ENCODE measurements around the gene IKZF1.

IKZF1 gene

GRCh38 chr7:50304129-50304910 is at the start of gene IKZF1:
IKZF1 (plus strand) TSS chr7:50304716; CDS start chr7:50319062, 14,346 bp downstream.
- DNase-seq (ENCODE audit: low read depth, low spot score) = no peak
- no CpG with 5 or more reads among the region's 107 CpGs for WGBS (ENCODE audit: insufficient coverage, insufficient read length)
- Histone ChIP-seq H3K27me3 (ENCODE audit: control insufficient read depth, insufficient read depth, low read length) (peaks cover 25% of the 10 kb centered on the region), H3K9me3 (ENCODE audit: control insufficient read depth, insufficient read depth, low read length) (no peaks in the 10 kb centered on the region), H3K27ac (ENCODE audit: low read length) (no peak within 1 kb of the TSS), H3K36me3 (ENCODE audit: control insufficient read depth, insufficient read depth, low read length) (no peaks in the 10 kb centered on the region), H3K4me3 (ENCODE audit: low read length) (peak within 1 kb of the TSS; percentile 95), H3K4me1 (ENCODE audit: control insufficient read depth, insufficient read depth, low read length) (peaks cover 2% of the 10 kb centered on the region)

GRCh38 chr7:50261593-50261992 is 42.9 kb upstream of the IKZF1 start:
- H3K9me3 ChIP-seq (ENCODE audit: control insufficient read depth, insufficient read depth, low read length) = no peaks in the 10 kb centered on the region
- H3K27me3 ChIP-seq (ENCODE audit: control insufficient read depth, insufficient read depth, low read length) = no peaks in the 10 kb centered on the region
- DNase-seq (ENCODE audit: low read depth, low spot score) = no peak
- no peak overlapping the region for H3K27ac ChIP-seq (ENCODE audit: low read length)
- no peak overlapping the region for H3K4me3 ChIP-seq (ENCODE audit: low read length)
- 0 out of 2 replicates have a peak, but pooled peaks cover 2% of the 10 kb centered on the region for H3K4me1 ChIP-seq (ENCODE audit: control insufficient read depth, insufficient read depth, low read length)
- no CpG with 5 or more reads among the region's 1 CpG for WGBS (ENCODE audit: insufficient coverage, insufficient read length)
- no peaks in the 10 kb centered on the region for H3K36me3 ChIP-seq (ENCODE audit: control insufficient read depth, insufficient read depth, low read length)

GRCh38 chr7:50262446-50262845 is 42.1 kb upstream of the IKZF1 start:
- no peak for DNase-seq (ENCODE audit: low read depth, low spot score)
- no peak overlapping the region for H3K27ac ChIP-seq (ENCODE audit: low read length)
- H3K4me1 ChIP-seq (ENCODE audit: control insufficient read depth, insufficient read depth, low read length) = peaks cover 2% of the 10 kb centered on the region; the same call in 1 of the 2 replicates
- H3K4me3 ChIP-seq (ENCODE audit: low read length) = no peak overlapping the region
- WGBS (ENCODE audit: insufficient coverage, insufficient read length) = no CpG with 5 or more reads among the region's 2 CpGs
- no peaks in the 10 kb centered on the region for H3K36me3 ChIP-seq (ENCODE audit: control insufficient read depth, insufficient read depth, low read length)
- no peaks in the 10 kb centered on the region for H3K9me3 ChIP-seq (ENCODE audit: control insufficient read depth, insufficient read depth, low read length)
- H3K27me3 ChIP-seq (ENCODE audit: control insufficient read depth, insufficient read depth, low read length) = no peaks in the 10 kb centered on the region

- H3K4me1 ChIP-seq (ENCODE audit: control insufficient read depth, insufficient read depth, low read length) = peaks cover 2% of the 10 kb centered on the region; the same call in 1 of the 2 replicates
- no peaks in the 10 kb centered on the region for H3K9me3 ChIP-seq (ENCODE audit: control insufficient read depth, insufficient read depth, low read length)
- WGBS (ENCODE audit: insufficient coverage, insufficient read length) = no CpG with 5 or more reads among the region's 1 CpG
- no peak overlapping the region for H3K4me3 ChIP-seq (ENCODE audit: low read length)
- H3K27me3 ChIP-seq (ENCODE audit: control insufficient read depth, insufficient read depth, low read length) = no peaks in the 10 kb centered on the region
- no peaks in the 10 kb centered on the region for H3K36me3 ChIP-seq (ENCODE audit: control insufficient read depth, insufficient read depth, low read length)
- DNase-seq (ENCODE audit: low read depth, low spot score) = no peak
- H3K27ac ChIP-seq (ENCODE audit: low read length) = no peak overlapping the region
Observed at GRCh38 chr7:50262916-50263690, 41.4 kb upstream of the IKZF1 start.

GRCh38 chr7:50264908-50265307 is 39.6 kb upstream of the IKZF1 start:
- H3K36me3 ChIP-seq (ENCODE audit: control insufficient read depth, insufficient read depth, low read length) = no peaks in the 10 kb centered on the region
- H3K27ac ChIP-seq (ENCODE audit: low read length) = no peak overlapping the region
- H3K9me3 ChIP-seq (ENCODE audit: control insufficient read depth, insufficient read depth, low read length) = no peaks in the 10 kb centered on the region
- H3K4me3 ChIP-seq (ENCODE audit: low read length) = no peak overlapping the region
- no CpG with 5 or more reads among the region's 3 CpGs for WGBS (ENCODE audit: insufficient coverage, insufficient read length)
- no peak for DNase-seq (ENCODE audit: low read depth, low spot score)
- H3K4me1 ChIP-seq (ENCODE audit: control insufficient read depth, insufficient read depth, low read length) = peaks cover 2% of the 10 kb centered on the region; the same call in 1 of the 2 replicates
- no peaks in the 10 kb centered on the region for H3K27me3 ChIP-seq (ENCODE audit: control insufficient read depth, insufficient read depth, low read length)

- Histone ChIP-seq H3K4me1 (ENCODE audit: control insufficient read depth, insufficient read depth, low read length) (peaks cover 2% of the 10 kb centered on the region; the same call in 1 of the 2 replicates), H3K27me3 (ENCODE audit: control insufficient read depth, insufficient read depth, low read length) (no peaks in the 10 kb centered on the region), H3K9me3 (ENCODE audit: control insufficient read depth, insufficient read depth, low read length) (no peaks in the 10 kb centered on the region), H3K4me3 (ENCODE audit: low read length) (no peak overlapping the region), H3K36me3 (ENCODE audit: control insufficient read depth, insufficient read depth, low read length) (no peaks in the 10 kb centered on the region), H3K27ac (ENCODE audit: low read length) (no peak overlapping the region)
- no peak for DNase-seq (ENCODE audit: low read depth, low spot score)
- no CpG with 5 or more reads among the region's 6 CpGs for WGBS (ENCODE audit: insufficient coverage, insufficient read length)
Observed at GRCh38 chr7:50265968-50266634, 38.4 kb upstream of the IKZF1 start.

GRCh38 chr7:50266635-50267386 is 37.7 kb upstream of the IKZF1 start:
- H3K4me3 ChIP-seq (ENCODE audit: low read length) = no peak overlapping the region
- no peak overlapping the region for H3K27ac ChIP-seq (ENCODE audit: low read length)
- H3K9me3 ChIP-seq (ENCODE audit: control insufficient read depth, insufficient read depth, low read length) = no peaks in the 10 kb centered on the region
- WGBS (ENCODE audit: insufficient coverage, insufficient read length) = no CpG with 5 or more reads among the region's 11 CpGs
- no peaks in the 10 kb centered on the region for H3K27me3 ChIP-seq (ENCODE audit: control insufficient read depth, insufficient read depth, low read length)
- H3K4me1 ChIP-seq (ENCODE audit: control insufficient read depth, insufficient read depth, low read length) = peaks cover 2% of the 10 kb centered on the region; the same call in 1 of the 2 replicates
- H3K36me3 ChIP-seq (ENCODE audit: control insufficient read depth, insufficient read depth, low read length) = no peaks in the 10 kb centered on the region
- DNase-seq (ENCODE audit: low read depth, low spot score) = no peak

GRCh38 chr7:50267525-50268041 is 36.9 kb upstream of the IKZF1 start:
- WGBS (ENCODE audit: insufficient coverage, insufficient read length) = no CpG with 5 or more reads among the region's 2 CpGs
- DNase-seq (ENCODE audit: low read depth, low spot score) = no peak
- H3K4me1 ChIP-seq (ENCODE audit: control insufficient read depth, insufficient read depth, low read length) = peaks cover 2% of the 10 kb centered on the region; the same call in 1 of the 2 replicates
- no peak overlapping the region for H3K27ac ChIP-seq (ENCODE audit: low read length)
- H3K9me3 ChIP-seq (ENCODE audit: control insufficient read depth, insufficient read depth, low read length) = no peaks in the 10 kb centered on the region
- H3K4me3 ChIP-seq (ENCODE audit: low read length) = no peak overlapping the region
- H3K27me3 ChIP-seq (ENCODE audit: control insufficient read depth, insufficient read depth, low read length) = no peaks in the 10 kb centered on the region
- H3K36me3 ChIP-seq (ENCODE audit: control insufficient read depth, insufficient read depth, low read length) = no peaks in the 10 kb centered on the region

GRCh38 chr7:50268223-50268622 is 36.3 kb upstream of the IKZF1 start:
- no peak for DNase-seq (ENCODE audit: low read depth, low spot score)
- Histone ChIP-seq H3K9me3 (ENCODE audit: control insufficient read depth, insufficient read depth, low read length) (no peaks in the 10 kb centered on the region), H3K27me3 (ENCODE audit: control insufficient read depth, insufficient read depth, low read length) (no peaks in the 10 kb centered on the region), H3K4me3 (ENCODE audit: low read length) (no peak overlapping the region), H3K27ac (ENCODE audit: low read length) (no peak overlapping the region), H3K4me1 (ENCODE audit: control insufficient read depth, insufficient read depth, low read length) (peaks cover 2% of the 10 kb centered on the region; the same call in 1 of the 2 replicates), H3K36me3 (ENCODE audit: control insufficient read depth, insufficient read depth, low read length) (no peaks in the 10 kb centered on the region)
- no CpG with 5 or more reads among the region's 4 CpGs for WGBS (ENCODE audit: insufficient coverage, insufficient read length)
